H1 (cell line): Measurements from ENCODE around the gene ZNF33A. TPM values are rescaled to one million over a fixed set of nuclear protein-coding genes. Genes with fewer than 3 reads are reported as not detected.

ENCODE experiments used
- CTCF ChIA-PET: fragments of 300-600 bp; sonication (Branson Sonifier 250); formaldehyde crosslinking; loops from one replicate; lab custom pipeline; 2021; ENCODE audit not compliant: partially characterized antibody; lab: Charles Lee
- POLR2A ChIA-PET: fragments of 300-600 bp; sonication (Branson Sonifier 250); formaldehyde crosslinking; loops from one replicate; lab custom pipeline; 2021; ENCODE audit warnings: inconsistent platforms; ENCODE audit not compliant: partially characterized antibody; lab: Charles Lee
- DNase-seq, 2 experiments: peaks; one replicate each; pipeline versions ENCODE4 v3.0.0 to v3.0.0-alpha.2; 2010 to 2022; ENCODE audit warnings: low spot score in 2 of 2, low read depth in 1 of 2, mixed read lengths in 1 of 2
- FAIRE-seq: peaks from 2 replicates; lab custom pipeline; 2011; peaks lifted over from hg19 to GRCh38; lab: Jason Lieb, UNC
- H2AFZ ChIP-seq: 2 replicates; pipeline ENCODE4 v1.8.1; 2012; ENCODE audit warnings: low read length, inconsistent platforms
- H2AK5ac ChIP-seq: 2 replicates; pipeline ENCODE4 v1.6.1; 2013; ENCODE audit warnings: low read depth, low read length
- H2BK120ac ChIP-seq: replicated peaks from 2 replicates; pipeline ENCODE3; 2013; ENCODE audit warnings: low read depth, low read length, inconsistent platforms
- H2BK12ac ChIP-seq: 2 replicates; pipeline ENCODE4 v1.6.1; 2013; ENCODE audit warnings: low read depth, low read length
- H2BK15ac ChIP-seq: 2 replicates; pipeline ENCODE4 v1.6.1; 2013; ENCODE audit warnings: low read length
- H2BK20ac ChIP-seq: 2 replicates; pipeline ENCODE4 v1.6.1; 2013; ENCODE audit warnings: low read length
- H2BK5ac ChIP-seq: 2 replicates; pipeline ENCODE4 v1.6.1; 2013; ENCODE audit warnings: low read depth, low read length
- H3K14ac ChIP-seq: 2 replicates; pipeline ENCODE4 v1.6.1; 2013; ENCODE audit warnings: inconsistent platforms; ENCODE audit not compliant: insufficient read length
- H3K18ac ChIP-seq: 2 replicates; pipeline ENCODE4 v1.6.1; 2013; ENCODE audit warnings: low read length; ENCODE audit errors: extremely low read depth
- H3K23ac ChIP-seq: 2 replicates; pipeline ENCODE4 v1.6.1; 2013; ENCODE audit warnings: inconsistent platforms; ENCODE audit not compliant: insufficient read length
- H3K23me2 ChIP-seq: 2 replicates; pipeline ENCODE4 v1.6.1; 2013; ENCODE audit warnings: low read depth, low read length
- H3K27ac ChIP-seq: 2 replicates; pipeline ENCODE4 v1.6.1; 2011; ENCODE audit warnings: low read depth, low read length, inconsistent platforms
- H3K27me3 ChIP-seq, 4 experiments: replicated peaks in 1 of 4; 1 replicate in 1 of 4; 2 replicates in 3 of 4; pipeline versions ENCODE4 v1.6.1 to v1.8.1; 2011 to 2013; ENCODE audit warnings: low read length in 3 of 4, mild to moderate bottlenecking in 3 of 4, inconsistent platforms in 2 of 4, mixed read lengths in 2 of 4, moderate library complexity in 1 of 4; ENCODE audit not compliant: control insufficient read depth in 3 of 4, insufficient read depth in 3 of 4; ENCODE audit errors: extremely low read depth in 1 of 4
- H3K36me3 ChIP-seq, 4 experiments: 2 replicates each; pipeline versions ENCODE4 v1.6.1 to v1.8.1; 2011 to 2013; ENCODE audit warnings: mild to moderate bottlenecking in 4 of 4, low read length in 3 of 4, moderate library complexity in 2 of 4, control low read depth in 1 of 4, inconsistent platforms in 1 of 4; ENCODE audit not compliant: insufficient read depth in 4 of 4, control insufficient read depth in 2 of 4
- H3K4ac ChIP-seq: replicated peaks from 2 replicates; pipeline ENCODE3; 2013; ENCODE audit warnings: low read length, low read depth, mixed read lengths, inconsistent platforms; ENCODE audit not compliant: insufficient read length
- H3K4me1 ChIP-seq, 4 experiments: replicated peaks in 1 of 4; 1 replicate in 1 of 4; 2 replicates in 3 of 4; pipeline versions ENCODE4 v1.6.1 to v1.8.1; 2011 to 2013; ENCODE audit warnings: low read length in 3 of 4, inconsistent platforms in 2 of 4, mixed read lengths in 1 of 4; ENCODE audit not compliant: insufficient read depth in 4 of 4, control insufficient read depth in 3 of 4
- H3K4me2 ChIP-seq, 2 experiments: 2 replicates each; pipeline versions ENCODE4 v1.6.1 to v1.8.1; 2011 to 2013; ENCODE audit warnings: low read depth in 2 of 2, low read length in 2 of 2, control low read depth in 1 of 2, inconsistent platforms in 1 of 2, mild to moderate bottlenecking in 1 of 2; ENCODE audit not compliant: insufficient read depth in 1 of 2
- H3K4me3 ChIP-seq, 4 experiments: fragments of 200-600, 300-600 bp in 1 of 4; sonication (generic), shearing (Covaris generic), sonication (Bioruptor Twin) in 1 of 4; 2 replicates each; pipeline versions ENCODE4 v1.5.1 to v1.8.1; 2011 to 2016; ENCODE audit warnings: low read length in 4 of 4, low read depth in 3 of 4, control low read depth in 2 of 4, inconsistent platforms in 2 of 4, mild to moderate bottlenecking in 2 of 4, mixed read lengths in 1 of 4, moderate library complexity in 1 of 4; ENCODE audit not compliant: insufficient read depth in 2 of 4; ENCODE audit errors: extremely low read depth in 1 of 4
- H3K56ac ChIP-seq: replicated peaks from 2 replicates; pipeline ENCODE3; 2013; ENCODE audit warnings: low read depth, mild to moderate bottlenecking, mixed read lengths, low read length, inconsistent platforms; ENCODE audit not compliant: insufficient read length
- H3K79me1 ChIP-seq: 2 replicates; pipeline ENCODE4 v1.6.1; 2013; ENCODE audit warnings: low read depth, low read length, control low read depth
- H3K79me2 ChIP-seq, 2 experiments: 2 replicates each; pipeline versions ENCODE4 v1.6.1 to v1.8.1; 2012 to 2013; ENCODE audit warnings: low read length in 2 of 2, mild to moderate bottlenecking in 2 of 2, inconsistent platforms in 1 of 2; ENCODE audit not compliant: insufficient read depth in 2 of 2, control insufficient read depth in 1 of 2
- H3K9ac ChIP-seq, 4 experiments: replicated peaks in 1 of 4; 1 replicate in 1 of 4; 2 replicates in 3 of 4; pipeline versions ENCODE4 v1.6.1 to v1.8.1; 2011 to 2013; ENCODE audit warnings: low read depth in 3 of 4, low read length in 3 of 4, control low read depth in 2 of 4, mild to moderate bottlenecking in 2 of 4, moderate library complexity in 2 of 4, inconsistent platforms in 1 of 4; ENCODE audit errors: extremely low read depth in 1 of 4
- H3K9me3 ChIP-seq, 2 experiments: 2 replicates each; pipeline versions ENCODE4 v1.6.1 to v1.8.1; 2012 to 2013; ENCODE audit warnings: mild to moderate bottlenecking in 2 of 2, moderate library complexity in 2 of 2, control low read depth in 1 of 2, inconsistent platforms in 1 of 2, low read depth in 1 of 2, low read length in 1 of 2, mixed read lengths in 1 of 2; ENCODE audit not compliant: insufficient read depth in 2 of 2
- H4K20me1 ChIP-seq, 2 experiments: replicated peaks in 1 of 2; 2 replicates each; pipeline versions ENCODE3 to v1.8.1; 2011 to 2013; ENCODE audit warnings: inconsistent platforms in 2 of 2, low read length in 2 of 2, mild to moderate bottlenecking in 1 of 2; ENCODE audit not compliant: insufficient read depth in 2 of 2, control insufficient read depth in 1 of 2
- H4K5ac ChIP-seq: 2 replicates; pipeline ENCODE4 v1.6.1; 2013; ENCODE audit warnings: low read length, low read depth, mixed read lengths, inconsistent platforms; ENCODE audit not compliant: insufficient read length
- H4K8ac ChIP-seq: 2 replicates; pipeline ENCODE4 v1.8.0; 2013; ENCODE audit warnings: mild to moderate bottlenecking, moderate library complexity, low read length, inconsistent platforms; ENCODE audit not compliant: insufficient read depth; ENCODE audit errors: extremely low read depth
- H4K91ac ChIP-seq: replicated peaks from 2 replicates; pipeline ENCODE3; 2013; ENCODE audit warnings: low read length, mixed read lengths, inconsistent platforms; ENCODE audit not compliant: insufficient read length
- HDAC6 ChIP-seq: IDR thresholded peaks from one replicate; pipeline ENCODE4 v1.7.1; 2012; ENCODE audit warnings: low read depth, mild to moderate bottlenecking, inconsistent platforms, low read length, moderate library complexity
- WGBS, 2 experiments: shearing (Covaris generic) in 1 of 2; methylation state at CpG; one replicate each; pipeline versions ENCODE4 v1.1.6 to v1.1.7; 2013 to 2015; ENCODE audit warnings: low lambda C conversion rate in 2 of 2, mixed read lengths in 2 of 2, inconsistent platforms in 1 of 2, low coverage in 1 of 2, missing lambda C conversion rate in 1 of 2; ENCODE audit not compliant: insufficient replicate concordance in 2 of 2, insufficient coverage in 1 of 2, insufficient read length in 1 of 2; ENCODE audit errors: extremely low coverage in 1 of 2, missing lambda C conversion rate in 1 of 2; 5-methylcytosine and 5-hydroxymethylcytosine counted together
- polyA plus RNA-seq, 7 experiments: library from polyadenylated mRNA; depleted of rRNA in 3 of 7; stranded (reverse) in 5 of 7; unstranded in 2 of 7; fragments of >200 nt in 5 of 7; fragments of 200-250 nt in 2 of 7; gene quantifications; 1 replicate in 5 of 7; 2 replicates in 1 of 7; 4 replicates in 1 of 7; pipeline versions ENCODE4 v1.2.1 to v1.2.3, GENCODE V29; 2011 to 2013; ENCODE audit warnings: missing spikeins in 2 of 7, mixed read lengths in 2 of 7
- total RNA-seq: library from RNA; stranded (reverse); fragmentation: NEBNext Ultra II Directional; extraction: Animal tissue kit (Norgen Biotek cat#: 25700); gene quantifications from 2 replicates; pipeline ENCODE4 v1.2.1, GENCODE V29; 2021

The ZNF33A gene
- total and polyA plus RNA-seq, 2 of the 8 experiments (the other 6 are each of a cell fraction or from before 2014, with no cell fraction given): 6.0 to 48.3 TPM

GRCh38 chr10:38094927-38095574 is 84.6 kb downstream of the ZNF33A start:
- FAIRE-seq: no peak
- ChIA-PET POLR2A (no interaction called here), CTCF (no interaction called here)
- TF ChIP-seq HDAC6: no peak

More at GRCh38 chr10:38094927-38095574, 84.6 kb downstream of the ZNF33A start:
- Histone ChIP-seq H4K5ac (no peak overlapping the region), H3K79me2 (no peaks in the 10 kb centered on the region), H2BK5ac (no peak overlapping the region), H3K23me2 (no peaks in the 10 kb centered on the region), H3K4me1 (no peaks in the 10 kb centered on the region), H3K4me3 (peak overlapping the region; percentile 21 to 68 (median 44); a peak in 6 of 8 replicates), H3K14ac (no peak overlapping the region), H4K20me1 (no peaks in the 10 kb centered on the region), H3K4me2 (peak overlapping the region; percentile 49 to 59), H2BK20ac (no peak overlapping the region), H4K91ac (no peak overlapping the region), H3K27ac (no peak overlapping the region), H2BK120ac (no peak overlapping the region), H2BK15ac (no peak overlapping the region), H3K9me3 (peaks cover 24 to 50% of the 10 kb centered on the region in 2 experiments), H3K9ac (no peak overlapping the region; a peak in 1 of 7 replicates), H2BK12ac (no peak overlapping the region), H3K79me1 (no peaks in the 10 kb centered on the region), H3K27me3 (no peaks in the 10 kb centered on the region), H4K8ac (no peak overlapping the region), H2AK5ac (no peak overlapping the region), H3K4ac (no peak overlapping the region), H3K36me3 (peaks cover 0 to 4% (median 0%) of the 10 kb centered on the region in 4 experiments; a peak in 1 of 8 replicates), H3K18ac (no peak overlapping the region), H2AFZ (no peak overlapping the region), H3K23ac (no peak overlapping the region), H3K56ac (no peak overlapping the region)
- WGBS, 2 experiments: 87% methylated on average over 19 of the region's 21 CpGs; no CpG with 5 or more reads in 1 of the 2 experiments
- DNase-seq: peak in 1 of 2 experiments; percentile 43
